Measurements from ENCODE around the gene CALM3. TPM values are rescaled to one million over a fixed set of nuclear protein-coding genes. Genes with fewer than 3 reads are reported as not detected.
"Not testable (repeated sequence)": the region's sequence is repeated elsewhere in the genome, so short reads cannot be mapped to it uniquely, and the experiment has no call there.

Gene CALM3
- total RNA-seq, 1 donor = 199 TPM

DNA sequence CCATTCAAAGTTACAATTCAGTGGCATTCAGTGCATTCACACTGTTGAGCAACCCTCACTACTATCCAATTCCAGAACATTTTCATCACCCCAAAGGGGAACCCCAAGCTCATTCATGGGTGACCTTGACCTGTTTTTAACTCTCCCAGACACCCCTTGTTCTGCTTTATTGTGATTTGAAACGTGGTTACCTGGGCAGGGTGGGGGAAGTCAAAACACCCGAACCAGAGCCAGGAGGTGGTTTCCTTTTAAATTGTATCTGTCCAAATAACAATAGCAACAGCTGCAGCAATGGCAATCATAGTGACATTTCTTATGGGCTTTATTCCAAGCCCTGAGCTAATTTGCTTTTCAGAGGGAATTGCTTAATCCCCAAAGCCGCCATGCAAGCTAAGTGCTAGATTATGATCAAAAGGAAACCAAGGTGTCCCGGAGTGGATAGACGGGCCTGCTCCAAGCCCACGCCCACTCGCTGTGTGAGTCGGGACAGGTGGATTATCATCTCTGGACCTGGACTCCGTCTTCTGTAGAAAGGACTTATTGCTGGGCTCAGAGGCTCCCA lies 17.6 kb downstream of the CALM3 start:
- peaks cover 82% of the 10 kb centered on the region for H3K4me1 ChIP-seq (ENCODE audit: insufficient read depth, low read length)
- no peaks in the 10 kb centered on the region for H3K9me3 ChIP-seq (ENCODE audit: low read depth, low read length)
- no peaks in the 10 kb centered on the region for H3K27me3 ChIP-seq (ENCODE audit: insufficient read depth, low read length)
- H3K4me3 ChIP-seq (ENCODE audit: low read length) = no peak overlapping the region

DNA sequence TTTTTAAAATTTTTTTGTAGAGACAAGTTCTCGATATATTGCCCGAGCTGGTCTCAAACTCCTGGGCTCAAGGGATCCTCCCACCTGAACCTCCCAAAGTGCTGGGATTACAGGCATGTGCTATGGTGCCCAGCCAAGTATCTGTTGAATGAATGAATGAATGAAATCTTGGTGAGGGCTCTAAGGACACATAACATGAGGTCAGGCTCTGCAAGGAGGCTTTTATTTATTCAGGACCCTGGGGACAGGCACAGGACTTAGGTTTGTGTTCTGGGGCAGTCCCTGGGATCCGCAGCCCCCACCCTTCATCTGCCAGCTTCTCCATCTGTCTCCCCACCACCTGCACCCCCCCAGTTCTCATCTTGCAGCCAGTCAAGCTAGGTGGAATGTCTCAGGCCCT lies 19.1 kb downstream of the CALM3 start:
- H3K9me3 ChIP-seq (ENCODE audit: low read depth, low read length) = no peaks in the 10 kb centered on the region
- H3K4me1 ChIP-seq (ENCODE audit: insufficient read depth, low read length) = peaks cover 88% of the 10 kb centered on the region
- H3K4me3 ChIP-seq (ENCODE audit: low read length) = no peak overlapping the region
- no peaks in the 10 kb centered on the region for H3K27me3 ChIP-seq (ENCODE audit: insufficient read depth, low read length)

DNA sequence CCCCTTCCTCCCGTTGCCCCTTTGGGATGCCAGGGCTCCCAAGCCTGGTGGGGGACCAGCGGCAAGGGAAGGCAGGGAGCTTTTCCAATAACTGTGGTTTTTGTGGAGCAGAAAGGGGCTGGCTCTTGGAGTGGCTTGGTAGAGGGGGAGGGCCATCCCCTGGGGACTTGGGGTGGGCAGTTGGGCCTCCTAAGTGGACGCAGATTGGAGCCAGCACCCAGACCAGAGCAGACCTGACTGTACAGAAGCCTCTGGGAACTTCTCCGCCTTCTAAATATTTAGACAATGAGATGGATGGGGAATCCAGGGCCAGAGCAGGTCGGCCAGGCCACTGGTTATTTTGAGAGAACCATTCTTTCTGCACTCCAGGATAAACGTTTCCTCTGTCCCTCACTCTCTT lies 19.6 kb downstream of the CALM3 start:
- no peak overlapping the region for H3K4me3 ChIP-seq (ENCODE audit: low read length)
- no peaks in the 10 kb centered on the region for H3K27me3 ChIP-seq (ENCODE audit: insufficient read depth, low read length)
- no peaks in the 10 kb centered on the region for H3K9me3 ChIP-seq (ENCODE audit: low read depth, low read length)
- H3K4me1 ChIP-seq (ENCODE audit: insufficient read depth, low read length) = peaks cover 93% of the 10 kb centered on the region

DNA sequence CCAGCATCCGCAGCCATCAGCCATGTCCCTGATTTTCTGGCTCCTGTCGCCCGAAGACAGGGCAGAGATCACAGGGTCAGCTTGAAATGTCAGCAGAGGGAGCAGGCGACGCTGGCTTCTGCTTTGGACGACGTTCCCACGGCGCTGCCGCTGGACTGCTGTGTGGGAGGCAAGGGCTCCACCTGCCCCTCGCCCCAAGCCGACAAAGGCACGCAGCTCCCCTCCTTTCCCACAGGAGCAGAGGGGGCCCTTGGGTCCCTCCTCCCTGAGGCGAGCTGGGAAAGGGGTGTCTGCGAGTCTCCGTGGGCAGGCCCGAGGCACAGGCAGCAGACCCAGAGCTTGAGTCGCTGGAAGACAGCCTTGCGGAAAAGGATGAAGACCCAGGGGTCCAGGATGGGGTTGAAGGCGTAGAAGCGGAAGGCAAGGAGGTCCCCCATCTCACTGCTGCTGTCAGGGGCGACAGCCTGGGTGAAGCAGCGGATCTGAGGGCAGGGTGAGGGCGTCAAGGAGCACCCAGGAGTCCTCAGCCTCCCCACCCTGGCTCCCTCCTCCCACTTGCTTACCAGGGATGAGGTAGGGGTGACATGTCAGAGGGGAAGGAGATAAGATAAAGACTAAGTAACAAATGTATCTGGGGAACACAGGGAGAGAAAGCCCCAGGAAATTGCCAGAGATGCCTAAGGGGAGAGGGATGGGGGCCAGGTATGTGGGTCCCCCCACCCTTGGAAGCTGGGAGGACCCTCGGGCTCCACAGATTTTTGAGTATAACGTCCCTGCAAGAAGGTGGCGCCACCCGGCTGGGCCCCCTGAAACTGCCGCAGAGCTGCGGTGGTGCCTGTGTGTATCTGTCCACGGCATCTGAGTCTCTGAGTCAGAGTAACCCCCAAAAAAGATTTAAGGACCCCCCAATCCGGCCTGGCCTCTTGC lies 20.3 kb downstream of the CALM3 start:
- Histone ChIP-seq H3K4me3 (ENCODE audit: low read length) (no peak overlapping the region), H3K4me1 (ENCODE audit: insufficient read depth, low read length) (peaks cover 96% of the 10 kb centered on the region), H3K9me3 (ENCODE audit: low read depth, low read length) (no peaks in the 10 kb centered on the region), H3K27me3 (ENCODE audit: insufficient read depth, low read length) (no peaks in the 10 kb centered on the region)

DNA sequence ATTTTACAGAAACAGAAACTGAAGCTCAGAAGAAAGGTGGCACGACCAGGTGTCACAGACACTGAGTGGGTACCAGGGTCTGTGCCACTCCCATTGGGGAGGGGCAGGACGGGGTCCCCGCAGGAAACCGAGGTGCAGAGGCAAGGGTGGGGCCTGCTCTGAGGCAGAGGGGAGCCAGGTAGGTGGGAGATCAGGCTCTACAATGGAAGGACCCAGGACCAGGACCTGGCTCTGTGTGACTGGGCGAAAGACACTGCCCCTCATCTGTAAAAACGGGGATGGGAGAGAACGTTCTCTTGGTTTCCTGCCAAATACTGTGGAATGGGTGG lies 21.0 kb downstream of the CALM3 start:
- Histone ChIP-seq H3K9me3 (ENCODE audit: low read depth, low read length) (no peaks in the 10 kb centered on the region), H3K4me3 (ENCODE audit: low read length) (no peak overlapping the region), H3K4me1 (ENCODE audit: insufficient read depth, low read length) (peaks cover 93% of the 10 kb centered on the region), H3K27me3 (ENCODE audit: insufficient read depth, low read length) (no peaks in the 10 kb centered on the region)

DNA sequence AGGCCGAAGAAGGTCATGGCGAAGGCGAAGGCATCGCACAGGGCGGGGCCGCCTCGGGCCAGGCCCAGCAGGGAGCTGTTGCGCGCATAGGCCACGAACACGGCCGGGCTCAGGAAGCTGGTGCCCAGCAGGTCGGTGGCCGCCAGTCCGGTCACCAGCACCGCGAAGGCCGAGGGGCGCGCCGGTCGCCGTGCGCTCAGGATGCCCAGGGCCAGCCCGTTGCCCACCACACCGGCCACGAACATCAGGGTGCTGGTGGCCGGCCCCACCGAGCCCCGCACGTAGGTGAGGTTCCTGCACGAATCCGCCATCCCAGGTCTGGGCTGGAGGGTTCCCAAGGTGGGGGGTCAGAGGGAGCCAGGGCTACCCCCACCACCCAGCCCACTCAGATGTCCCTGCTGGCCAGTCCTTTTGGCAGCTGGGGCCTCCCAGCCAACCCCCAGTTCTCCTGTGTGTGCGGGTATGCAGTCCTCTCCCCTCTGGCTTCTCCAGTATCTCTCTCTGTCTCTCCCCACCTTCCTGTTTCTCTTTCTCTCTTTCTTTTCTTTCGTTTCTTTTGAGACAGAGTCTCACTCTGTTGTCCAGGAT lies 22.9 kb downstream of the CALM3 start:
- Histone ChIP-seq H3K4me3 (ENCODE audit: low read length) (peak overlapping the region; percentile 25), H3K9me3 (ENCODE audit: low read depth, low read length) (no peaks in the 10 kb centered on the region), H3K27me3 (ENCODE audit: insufficient read depth, low read length) (no peaks in the 10 kb centered on the region), H3K4me1 (ENCODE audit: insufficient read depth, low read length) (peaks cover 74% of the 10 kb centered on the region)

DNA sequence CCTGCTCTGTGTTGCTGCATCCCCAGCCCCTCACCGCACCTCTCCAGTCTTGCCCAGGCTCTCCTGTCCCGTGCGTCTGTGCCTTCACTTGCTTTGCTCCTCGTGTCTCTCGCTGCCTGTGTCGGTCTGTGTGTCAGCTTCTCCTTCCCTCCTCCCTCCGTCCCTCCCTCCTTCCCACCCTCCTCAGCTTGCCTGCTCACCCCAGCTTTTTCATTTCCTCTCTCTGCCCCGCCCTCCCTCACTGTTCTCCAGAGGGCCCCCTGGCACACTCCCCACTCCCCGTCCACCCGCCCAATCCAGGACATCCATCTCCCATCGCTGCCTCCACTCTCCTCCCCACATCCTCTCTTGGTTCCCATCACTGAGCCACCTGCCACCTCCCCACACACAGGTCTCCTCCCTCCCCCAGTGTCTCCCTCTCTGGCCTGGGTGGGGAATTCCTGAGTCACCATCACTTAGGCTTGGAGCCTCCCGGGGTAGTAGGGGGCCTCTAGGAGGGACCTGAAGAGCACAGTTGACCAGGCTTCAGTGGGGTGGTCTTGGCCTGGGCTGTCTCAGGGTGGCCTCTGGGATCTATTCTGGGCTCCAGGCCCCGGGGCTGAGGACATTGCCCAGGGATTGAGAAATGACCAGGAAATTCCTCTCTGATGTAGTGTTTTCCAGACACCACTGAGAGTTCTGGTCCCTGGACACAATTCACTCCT lies 24.0 kb downstream of the CALM3 start, which contains the start of gene PTGIR:
PTGIR (minus strand) TSS at position 132 of the 704 bp plus-strand sequence. CDS start 864 bp downstream, outside the sequence.
- H3K4me1 ChIP-seq (ENCODE audit: insufficient read depth, low read length) = peaks cover 63% of the 10 kb centered on the region
- H3K4me3 ChIP-seq (ENCODE audit: low read length) = peak within 1 kb of the TSS; percentile 25
- H3K9me3 ChIP-seq (ENCODE audit: low read depth, low read length) = no peaks in the 10 kb centered on the region
- H3K27me3 ChIP-seq (ENCODE audit: insufficient read depth, low read length) = no peaks in the 10 kb centered on the region

DNA sequence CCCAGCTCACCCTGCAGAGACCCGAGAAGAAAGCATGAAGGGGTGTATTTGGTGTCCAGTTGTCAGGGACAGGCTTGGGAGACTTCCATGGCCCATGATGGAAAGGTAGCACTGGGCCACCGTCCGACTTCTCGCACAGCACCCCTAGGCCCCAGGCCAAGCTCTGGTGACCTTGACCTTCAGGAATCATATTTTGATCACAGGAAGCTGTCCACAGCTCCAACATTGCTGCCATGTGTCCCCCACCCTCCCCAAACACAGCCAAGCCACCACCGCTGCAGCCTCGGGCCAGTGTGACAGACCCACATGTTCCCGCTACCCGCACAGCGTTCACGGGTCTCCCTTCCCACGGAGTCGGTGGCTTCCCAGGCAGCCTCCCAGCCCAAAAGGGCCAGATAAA lies 24.6 kb downstream of the CALM3 start:
- no peaks in the 10 kb centered on the region for H3K9me3 ChIP-seq (ENCODE audit: low read depth, low read length)
- H3K4me3 ChIP-seq (ENCODE audit: low read length) = no peak overlapping the region
- peaks cover 57% of the 10 kb centered on the region for H3K4me1 ChIP-seq (ENCODE audit: insufficient read depth, low read length)
- no peaks in the 10 kb centered on the region for H3K27me3 ChIP-seq (ENCODE audit: insufficient read depth, low read length)

DNA sequence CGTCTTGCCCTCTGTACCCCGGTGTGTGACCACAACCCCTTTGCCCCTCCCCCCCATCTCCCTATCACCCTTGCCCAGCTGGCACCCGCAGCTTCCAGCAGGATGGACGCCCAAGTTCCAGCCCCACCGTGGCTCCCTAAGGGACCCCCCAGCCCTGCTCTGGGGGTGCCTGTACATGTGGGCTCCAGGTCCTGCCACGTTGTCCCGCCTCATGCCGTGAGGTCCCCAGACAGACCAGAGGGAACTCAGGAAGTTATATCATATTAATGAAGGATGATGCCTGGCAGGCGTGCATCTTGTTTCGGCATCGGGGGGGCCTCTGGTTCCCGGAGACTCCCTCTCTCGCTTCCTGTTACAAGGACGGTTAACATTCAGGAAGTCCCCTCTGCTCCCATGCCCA lies 25.3 kb downstream of the CALM3 start:
- Histone ChIP-seq H3K9me3 (ENCODE audit: low read depth, low read length) (no peaks in the 10 kb centered on the region), H3K27me3 (ENCODE audit: insufficient read depth, low read length) (no peaks in the 10 kb centered on the region), H3K4me3 (ENCODE audit: low read length) (no peak overlapping the region), H3K4me1 (ENCODE audit: insufficient read depth, low read length) (peaks cover 50% of the 10 kb centered on the region)

DNA sequence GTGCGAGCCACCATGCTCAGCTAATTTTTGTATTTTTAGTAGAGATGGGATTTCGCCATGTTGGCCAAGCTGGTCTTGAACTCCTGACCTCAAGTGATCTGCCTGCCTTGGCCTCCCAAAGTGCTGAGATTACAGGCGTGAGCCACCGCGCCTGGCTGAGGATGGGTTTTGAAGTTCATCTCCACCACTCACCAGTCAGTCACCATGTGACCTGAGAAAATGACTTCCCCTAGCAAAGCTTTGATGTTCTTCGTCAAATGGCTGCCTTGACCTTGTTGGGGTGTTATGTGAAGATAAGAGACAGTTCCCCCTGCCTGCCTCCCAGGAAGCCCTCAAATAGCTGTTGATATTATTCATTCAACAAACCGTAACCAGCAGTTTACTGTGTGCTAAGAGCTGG lies 27.8 kb downstream of the CALM3 start:
- H3K4me1 ChIP-seq (ENCODE audit: insufficient read depth, low read length) = peaks cover 37% of the 10 kb centered on the region
- H3K4me3 ChIP-seq (ENCODE audit: low read length); H3K9me3 ChIP-seq (ENCODE audit: low read depth, low read length); H3K27me3 ChIP-seq (ENCODE audit: insufficient read depth, low read length): not testable (repeated sequence)

DNA sequence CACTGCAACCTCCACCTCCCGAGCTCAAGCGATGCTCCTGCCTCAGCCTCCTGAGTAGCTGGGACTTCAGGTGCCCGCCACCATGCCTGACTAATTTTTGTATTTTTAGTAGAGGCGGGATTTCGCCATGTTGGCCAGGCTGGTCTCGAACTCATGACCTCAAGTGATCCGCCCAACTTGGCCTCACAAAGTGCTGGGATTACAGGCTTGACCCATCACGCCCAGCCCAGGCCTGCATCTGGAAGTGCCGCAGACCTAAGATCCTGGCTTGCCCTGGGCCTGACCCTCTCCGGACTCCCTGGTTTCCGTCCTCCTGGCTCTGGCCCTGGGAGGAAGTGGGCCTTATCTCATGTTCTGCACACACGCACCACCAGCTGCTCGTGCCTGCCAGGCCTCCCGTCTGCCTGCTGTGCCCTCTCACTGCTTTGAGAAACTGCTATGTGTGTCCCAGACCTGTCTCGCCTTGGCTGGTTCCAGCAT lies 28.5 kb downstream of the CALM3 start:
- no peak overlapping the region for H3K4me3 ChIP-seq (ENCODE audit: low read length)
- H3K27me3 ChIP-seq (ENCODE audit: insufficient read depth, low read length) = no peaks in the 10 kb centered on the region
- peaks cover 35% of the 10 kb centered on the region for H3K4me1 ChIP-seq (ENCODE audit: insufficient read depth, low read length)
- no peaks in the 10 kb centered on the region for H3K9me3 ChIP-seq (ENCODE audit: low read depth, low read length)

DNA sequence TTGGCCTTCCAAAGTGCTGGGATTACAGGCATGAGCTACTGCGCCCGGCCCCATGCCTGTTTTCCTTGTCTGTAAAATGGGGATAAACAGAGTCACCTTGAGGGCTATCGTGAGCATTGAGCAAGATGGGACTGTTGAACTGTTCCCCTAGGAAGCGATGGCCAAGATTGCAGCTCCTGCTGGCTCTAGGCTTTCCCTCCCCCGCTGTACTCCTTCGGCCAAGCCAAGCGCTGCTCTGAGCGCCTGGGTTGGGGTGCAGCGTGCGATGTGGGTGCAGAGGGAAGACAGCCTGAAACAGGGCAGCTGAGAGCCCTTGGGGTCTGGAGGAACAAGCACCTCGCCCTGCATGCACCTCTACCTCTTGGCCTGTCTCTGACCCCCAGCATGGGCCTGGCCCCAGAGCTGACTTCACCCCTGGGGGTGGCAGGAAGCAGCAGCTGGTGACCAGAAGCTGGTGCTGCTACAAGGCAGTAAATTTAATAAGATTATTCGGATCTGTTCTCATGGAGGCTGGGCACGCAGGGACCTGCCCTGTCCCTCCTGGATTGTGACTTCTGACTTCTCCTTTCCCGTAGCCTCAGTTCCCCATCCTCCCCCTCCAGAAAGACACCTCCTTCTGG lies 29.6 kb downstream of the CALM3 start:
- H3K4me1 ChIP-seq (ENCODE audit: insufficient read depth, low read length) = peaks cover 30% of the 10 kb centered on the region
- H3K27me3 ChIP-seq (ENCODE audit: insufficient read depth, low read length) = no peaks in the 10 kb centered on the region
- no peaks in the 10 kb centered on the region for H3K9me3 ChIP-seq (ENCODE audit: low read depth, low read length)
- no peak overlapping the region for H3K4me3 ChIP-seq (ENCODE audit: low read length)

DNA sequence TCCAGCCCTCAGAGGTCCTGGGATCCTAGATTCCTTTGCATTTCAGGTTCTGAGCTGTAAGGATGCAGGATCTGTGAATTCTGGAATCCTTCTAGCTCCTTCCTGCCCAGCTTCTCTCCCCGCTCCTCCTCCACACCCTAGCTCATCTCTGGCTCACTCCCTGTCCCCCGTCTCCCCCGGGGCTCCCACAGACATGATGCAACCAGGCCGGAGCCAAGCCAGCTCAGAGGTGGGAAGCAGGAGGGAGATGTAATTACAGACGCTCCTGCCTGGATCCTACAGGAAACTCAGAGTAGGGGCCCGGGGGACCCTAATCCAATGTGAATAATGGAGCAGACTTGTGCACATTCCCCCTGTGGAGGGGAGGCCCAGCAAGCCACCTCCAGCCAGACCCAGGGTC lies 30.4 kb downstream of the CALM3 start:
- Histone ChIP-seq H3K4me1 (ENCODE audit: insufficient read depth, low read length) (peaks cover 22% of the 10 kb centered on the region), H3K9me3 (ENCODE audit: low read depth, low read length) (no peaks in the 10 kb centered on the region), H3K4me3 (ENCODE audit: low read length) (no peak overlapping the region), H3K27me3 (ENCODE audit: insufficient read depth, low read length) (peaks cover 3% of the 10 kb centered on the region)

DNA sequence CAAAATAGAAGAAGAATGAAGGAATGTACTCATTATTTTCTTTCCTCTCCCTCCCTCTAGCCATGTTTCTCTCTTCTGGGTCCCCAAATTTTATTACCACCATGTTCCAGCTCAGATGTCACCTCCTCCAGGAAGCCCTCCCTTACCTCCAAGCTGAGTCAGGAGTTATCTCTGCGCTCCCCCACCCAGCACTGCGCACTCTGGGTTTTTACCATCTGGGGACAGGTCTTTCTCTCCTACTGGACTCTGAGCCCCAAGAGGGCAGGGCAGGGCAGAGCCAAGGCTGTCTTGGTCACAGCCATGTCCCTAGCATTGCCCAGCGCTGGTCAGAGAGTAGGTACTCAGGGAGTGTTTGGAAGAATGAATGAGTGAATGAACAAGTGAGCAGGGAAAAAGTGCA lies 32.0 kb downstream of the CALM3 start:
- Histone ChIP-seq H3K4me3 (ENCODE audit: low read length) (no peak overlapping the region), H3K4me1 (ENCODE audit: insufficient read depth, low read length) (peaks cover 24% of the 10 kb centered on the region), H3K27me3 (ENCODE audit: insufficient read depth, low read length) (peaks cover 8% of the 10 kb centered on the region)

More for the DNA sequence above, 32.0 kb downstream of the CALM3 start:
- no peaks in the 10 kb centered on the region for H3K9me3 ChIP-seq (ENCODE audit: low read depth, low read length)
